K562 (cell line): Measurements from ENCODE around the gene OLFML3.

Experiments
- BRCA1 ChIP-seq, 2 experiments: fragments of 450-650 bp in 1 of 2; sonication (generic) in 1 of 2; formaldehyde crosslinking in 1 of 2; IDR thresholded peaks; 2 replicates each; pipeline versions ENCODE4 v1.5.0 to v1.6.1; 2017 to 2020; ENCODE audit warnings: mild to moderate bottlenecking in 1 of 2, missing genetic modification reagents in 1 of 2
- EZH2 ChIP-seq: IDR thresholded peaks from 2 replicates; pipeline ENCODE4 v1.6.1; 2012; ENCODE audit warnings: low read depth, mild to moderate bottlenecking, inconsistent platforms, low read length, borderline replicate concordance
- GABPA ChIP-seq: fragments of 200-800 bp; sonication (Bioruptor generic); conservative IDR thresholded peaks from 2 replicates; pipeline ENCODE4 v1.6.1; 2016; ENCODE audit warnings: low read depth, missing genetic modification characterization, missing compliant biosample characterization
- JUNB ChIP-seq: fragments of 450-650 bp; formaldehyde crosslinking; conservative IDR thresholded peaks from 2 replicates; pipeline ENCODE4 v1.4.0; 2020; ENCODE audit warnings: mild to moderate bottlenecking
- ZBTB1 ChIP-seq: sonication (generic); formaldehyde crosslinking; IDR thresholded peaks from 2 replicates; pipeline ENCODE4 v1.8.1; 2023; ENCODE audit warnings: missing genetic modification reagents, low read depth, mild to moderate bottlenecking, borderline replicate concordance
- TF ChIP-seq, protein P1 (sequence below), 3 experiments: IDR thresholded peaks in 2 of 3; conservative IDR thresholded peaks in 1 of 3; 2 replicates each; pipeline ENCODE4 v1.5.1; 2011 to 2012; ENCODE audit warnings: low read length in 3 of 3, mild to moderate bottlenecking in 3 of 3, control low read depth in 2 of 3, improper control_type of control experiment in 1 of 3, inconsistent platforms in 1 of 3, low read depth in 1 of 3, mixed read lengths in 1 of 3, moderate library complexity in 1 of 3; ENCODE audit not compliant: insufficient read depth in 2 of 3
- TF ChIP-seq, protein P2 (sequence below): sonication (generic); formaldehyde crosslinking; IDR thresholded peaks from 2 replicates; pipeline ENCODE4 v1.8.1; 2023; ENCODE audit warnings: mild to moderate bottlenecking, missing genetic modification reagents
- TF ChIP-seq, protein P3 (sequence below): sonication (generic); formaldehyde crosslinking; IDR thresholded peaks from 2 replicates; pipeline ENCODE4 v1.5.0; 2020; ENCODE audit warnings: missing genetic modification reagents

DNA sequence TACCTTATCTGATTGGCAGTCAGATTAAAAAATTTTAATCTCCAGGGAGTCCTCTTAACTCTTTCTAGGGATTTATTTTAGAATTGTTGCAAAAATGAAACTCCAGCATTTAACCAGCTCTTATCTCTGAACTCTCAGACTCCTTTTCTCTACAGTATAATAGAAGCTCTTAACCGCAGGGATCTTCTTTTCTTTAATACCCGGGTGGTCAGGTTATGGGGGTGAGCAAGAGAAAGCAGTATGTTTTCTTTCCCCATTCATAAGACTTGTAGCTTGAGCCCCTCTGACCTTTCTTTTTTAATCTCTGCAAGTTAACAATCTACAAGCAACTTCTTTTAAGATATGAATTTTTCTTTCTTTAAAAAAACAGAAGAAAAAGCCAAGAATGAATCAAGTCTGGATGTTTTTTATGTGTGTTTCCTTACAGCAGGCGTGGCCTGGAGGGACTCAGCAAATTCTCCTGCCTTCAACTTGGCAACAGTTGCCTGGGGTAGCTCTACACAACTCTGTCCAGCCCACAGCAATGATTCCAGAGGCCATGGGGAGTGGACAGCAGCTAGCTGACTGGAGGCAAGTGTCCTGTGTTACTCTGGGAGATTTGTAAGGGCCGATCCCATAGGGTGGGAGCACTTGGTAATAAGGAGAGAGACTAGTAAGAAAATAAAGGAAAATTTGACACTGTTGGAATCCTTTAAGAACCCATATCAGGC lies 13.4 kb upstream of the OLFML3 start:
- TF ChIP-seq, protein P1, sequence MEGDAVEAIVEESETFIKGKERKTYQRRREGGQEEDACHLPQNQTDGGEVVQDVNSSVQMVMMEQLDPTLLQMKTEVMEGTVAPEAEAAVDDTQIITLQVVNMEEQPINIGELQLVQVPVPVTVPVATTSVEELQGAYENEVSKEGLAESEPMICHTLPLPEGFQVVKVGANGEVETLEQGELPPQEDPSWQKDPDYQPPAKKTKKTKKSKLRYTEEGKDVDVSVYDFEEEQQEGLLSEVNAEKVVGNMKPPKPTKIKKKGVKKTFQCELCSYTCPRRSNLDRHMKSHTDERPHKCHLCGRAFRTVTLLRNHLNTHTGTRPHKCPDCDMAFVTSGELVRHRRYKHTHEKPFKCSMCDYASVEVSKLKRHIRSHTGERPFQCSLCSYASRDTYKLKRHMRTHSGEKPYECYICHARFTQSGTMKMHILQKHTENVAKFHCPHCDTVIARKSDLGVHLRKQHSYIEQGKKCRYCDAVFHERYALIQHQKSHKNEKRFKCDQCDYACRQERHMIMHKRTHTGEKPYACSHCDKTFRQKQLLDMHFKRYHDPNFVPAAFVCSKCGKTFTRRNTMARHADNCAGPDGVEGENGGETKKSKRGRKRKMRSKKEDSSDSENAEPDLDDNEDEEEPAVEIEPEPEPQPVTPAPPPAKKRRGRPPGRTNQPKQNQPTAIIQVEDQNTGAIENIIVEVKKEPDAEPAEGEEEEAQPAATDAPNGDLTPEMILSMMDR (IDR thresholded peaks at IDR 0.05 in 2 of 3, conservative IDR thresholded peaks at IDR 0.05 in 1 of 3; ENCODE audit: insufficient read depth in 2 of 3, low read depth in 1 of 3, low read length in 3 of 3): no peak
- TF ChIP-seq, protein P2, sequence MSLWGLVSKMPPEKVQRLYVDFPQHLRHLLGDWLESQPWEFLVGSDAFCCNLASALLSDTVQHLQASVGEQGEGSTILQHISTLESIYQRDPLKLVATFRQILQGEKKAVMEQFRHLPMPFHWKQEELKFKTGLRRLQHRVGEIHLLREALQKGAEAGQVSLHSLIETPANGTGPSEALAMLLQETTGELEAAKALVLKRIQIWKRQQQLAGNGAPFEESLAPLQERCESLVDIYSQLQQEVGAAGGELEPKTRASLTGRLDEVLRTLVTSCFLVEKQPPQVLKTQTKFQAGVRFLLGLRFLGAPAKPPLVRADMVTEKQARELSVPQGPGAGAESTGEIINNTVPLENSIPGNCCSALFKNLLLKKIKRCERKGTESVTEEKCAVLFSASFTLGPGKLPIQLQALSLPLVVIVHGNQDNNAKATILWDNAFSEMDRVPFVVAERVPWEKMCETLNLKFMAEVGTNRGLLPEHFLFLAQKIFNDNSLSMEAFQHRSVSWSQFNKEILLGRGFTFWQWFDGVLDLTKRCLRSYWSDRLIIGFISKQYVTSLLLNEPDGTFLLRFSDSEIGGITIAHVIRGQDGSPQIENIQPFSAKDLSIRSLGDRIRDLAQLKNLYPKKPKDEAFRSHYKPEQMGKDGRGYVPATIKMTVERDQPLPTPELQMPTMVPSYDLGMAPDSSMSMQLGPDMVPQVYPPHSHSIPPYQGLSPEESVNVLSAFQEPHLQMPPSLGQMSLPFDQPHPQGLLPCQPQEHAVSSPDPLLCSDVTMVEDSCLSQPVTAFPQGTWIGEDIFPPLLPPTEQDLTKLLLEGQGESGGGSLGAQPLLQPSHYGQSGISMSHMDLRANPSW (CRISPR knock-in tag): no peak
- TF ChIP-seq ZBTB1 (CRISPR knock-in tag): no peak
- no peak for TF ChIP-seq BRCA1 (IDR thresholded peaks at IDR 0.05)
- no peak for TF ChIP-seq BRCA1 (CRISPR knock-in tag; IDR thresholded peaks at IDR 0.05)
- no peak for TF ChIP-seq EZH2
- no peak for TF ChIP-seq GABPA (tag)
- TF ChIP-seq, protein P3, sequence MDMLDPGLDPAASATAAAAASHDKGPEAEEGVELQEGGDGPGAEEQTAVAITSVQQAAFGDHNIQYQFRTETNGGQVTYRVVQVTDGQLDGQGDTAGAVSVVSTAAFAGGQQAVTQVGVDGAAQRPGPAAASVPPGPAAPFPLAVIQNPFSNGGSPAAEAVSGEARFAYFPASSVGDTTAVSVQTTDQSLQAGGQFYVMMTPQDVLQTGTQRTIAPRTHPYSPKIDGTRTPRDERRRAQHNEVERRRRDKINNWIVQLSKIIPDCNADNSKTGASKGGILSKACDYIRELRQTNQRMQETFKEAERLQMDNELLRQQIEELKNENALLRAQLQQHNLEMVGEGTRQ (CRISPR knock-in tag): no peak
- TF ChIP-seq JUNB (CRISPR knock-in tag): no peak
